ENCODE results near the gene TBX2. TPM values are rescaled to one million over a fixed set of nuclear protein-coding genes. Genes with fewer than 3 reads are reported as not detected.
"Not testable (repeated sequence)": the region's sequence is repeated elsewhere in the genome, so short reads cannot be mapped to it uniquely, and the experiment has no call there.

TBX2 gene
- total and polyA plus RNA-seq, 2 of the 13 experiments (the other 11 are each of a cell fraction or from before 2014, with no cell fraction given) = 2.8 to 15.3 TPM

- TF ChIP-seq THAP9 (CRISPR knock-in tag; IDR thresholded peaks at IDR 0.05; ENCODE audit: borderline replicate concordance) = no peak
- no peak for TF ChIP-seq ZNF557 (CRISPR knock-in tag; IDR thresholded peaks at IDR 0.05)
Measured at GRCh38 chr17:61440697-61441096, 41.1 kb downstream of the TBX2 start (continued).

DNA sequence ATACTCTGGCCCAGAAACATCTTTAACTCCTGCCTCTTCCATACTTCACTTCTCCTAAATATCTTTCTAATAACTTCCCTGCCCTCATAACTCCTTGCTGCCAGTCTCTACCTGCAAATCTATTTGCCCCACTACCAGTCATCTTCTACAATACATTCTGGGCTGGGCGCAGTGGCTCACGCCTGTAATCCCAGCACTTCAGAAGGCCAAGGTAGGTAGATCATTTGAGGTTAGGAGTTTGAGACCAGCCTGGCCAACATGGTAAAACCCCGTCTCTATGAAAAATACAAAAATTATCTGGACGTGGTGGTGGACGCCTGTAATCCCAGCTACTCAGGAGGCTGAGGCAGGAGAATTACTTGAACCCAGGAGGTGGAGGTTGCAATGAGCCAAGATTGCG lies 41.9 kb downstream of the TBX2 start:
- in situ Hi-C loops (cut with HindIII; ENCODE audit: extremely low pct_ligation_motif_present, low pct_unique_long_range_greater_than_20kb); H3K4me2 ChIP-seq (ENCODE audit: low read depth, low read length); BruUV-seq (replicated peaks); H3K4me3 ChIP-seq (replicated peaks in 1 of 3; ENCODE audit: insufficient read depth in 1 of 3, low read depth in 2 of 3, low read length in 3 of 3); H2AFZ ChIP-seq (ENCODE audit: low read length); H3K36me3 ChIP-seq (replicated peaks in 1 of 2; ENCODE audit: control insufficient read depth in 1 of 2, insufficient read depth in 2 of 2, low read length in 2 of 2); POLR2A ChIA-PET; H4K20me1 ChIP-seq (ENCODE audit: insufficient read depth, low read length); FAIRE-seq; DNase-seq (ENCODE audit: low spot score); H3K27me3 ChIP-seq (ENCODE audit: control insufficient read depth in 1 of 2, insufficient read depth in 2 of 2, low read length in 2 of 2); H3K79me2 ChIP-seq (ENCODE audit: insufficient read depth, low read length); intact Hi-C loops (cut with micrococcal nuclease; ENCODE audit: unreplicated experiment); H3K27ac ChIP-seq (ENCODE audit: extremely low read length, insufficient read depth, low read length); H3K9ac ChIP-seq (ENCODE audit: insufficient read depth, low read depth, low read length); CTCF ChIA-PET (ENCODE audit: low intra/inter-chr PET ratio, low total read pairs); ATAC-seq: not testable (repeated sequence)
- H3K4me1 ChIP-seq (ENCODE audit: insufficient read depth, low read length) = peaks cover 15% of the 10 kb centered on the region
- WGBS (ENCODE audit: low lambda C conversion rate) = 96% methylated on average over 6 of the region's 6 CpGs
- peaks cover 12% of the 10 kb centered on the region; the same call in 1 of the 2 replicates for H3K9me3 ChIP-seq (ENCODE audit: low read length)

GRCh38 chr17:61442136-61442775 lies 42.6 kb downstream of the TBX2 start:
- peak overlapping the region; percentile 10 for H2AFZ ChIP-seq (ENCODE audit: low read length)
- intact Hi-C loops (cut with micrococcal nuclease; ENCODE audit: unreplicated experiment) (no loop called here), in situ Hi-C loops (cut with HindIII; ENCODE audit: extremely low pct_ligation_motif_present, low pct_unique_long_range_greater_than_20kb) (no loop called here)
- no peak overlapping the region for H3K4me3 ChIP-seq (replicated peaks in 1 of 3; ENCODE audit: insufficient read depth in 1 of 3, low read depth in 2 of 3, low read length in 3 of 3)
- ChIA-PET POLR2A (no interaction called here), CTCF (ENCODE audit: low intra/inter-chr PET ratio, low total read pairs) (no interaction called here)
- no peaks in the 10 kb centered on the region for H3K36me3 ChIP-seq (replicated peaks in 1 of 2; ENCODE audit: control insufficient read depth in 1 of 2, insufficient read depth in 2 of 2, low read length in 2 of 2)
- H3K4me1 ChIP-seq (ENCODE audit: insufficient read depth, low read length) = peaks cover 15% of the 10 kb centered on the region
- H3K9me3 ChIP-seq (ENCODE audit: low read length) = peaks cover 7% of the 10 kb centered on the region; the same call in 1 of the 2 replicates
- no peaks in the 10 kb centered on the region for H4K20me1 ChIP-seq (ENCODE audit: insufficient read depth, low read length)
- H3K27ac ChIP-seq (ENCODE audit: extremely low read length, insufficient read depth, low read length) = no peak overlapping the region
- no peak for FAIRE-seq
- H3K79me2 ChIP-seq (ENCODE audit: insufficient read depth, low read length) = no peaks in the 10 kb centered on the region
- no peak for DNase-seq (ENCODE audit: low spot score)
- H3K9ac ChIP-seq (ENCODE audit: insufficient read depth, low read depth, low read length) = no peak overlapping the region
- peak overlapping the region; percentile 47 for H3K4me2 ChIP-seq (ENCODE audit: low read depth, low read length)
- 83% methylated on average over 4 of the region's 4 CpGs for WGBS (ENCODE audit: low lambda C conversion rate)
- no peaks in the 10 kb centered on the region for H3K27me3 ChIP-seq (ENCODE audit: control insufficient read depth in 1 of 2, insufficient read depth in 2 of 2, low read length in 2 of 2)
- no TSS peak for BruUV-seq (replicated peaks)
- peak; percentile 28; the same call in 2 of the 3 replicates for ATAC-seq
- TF ChIP-seq, protein P1, sequence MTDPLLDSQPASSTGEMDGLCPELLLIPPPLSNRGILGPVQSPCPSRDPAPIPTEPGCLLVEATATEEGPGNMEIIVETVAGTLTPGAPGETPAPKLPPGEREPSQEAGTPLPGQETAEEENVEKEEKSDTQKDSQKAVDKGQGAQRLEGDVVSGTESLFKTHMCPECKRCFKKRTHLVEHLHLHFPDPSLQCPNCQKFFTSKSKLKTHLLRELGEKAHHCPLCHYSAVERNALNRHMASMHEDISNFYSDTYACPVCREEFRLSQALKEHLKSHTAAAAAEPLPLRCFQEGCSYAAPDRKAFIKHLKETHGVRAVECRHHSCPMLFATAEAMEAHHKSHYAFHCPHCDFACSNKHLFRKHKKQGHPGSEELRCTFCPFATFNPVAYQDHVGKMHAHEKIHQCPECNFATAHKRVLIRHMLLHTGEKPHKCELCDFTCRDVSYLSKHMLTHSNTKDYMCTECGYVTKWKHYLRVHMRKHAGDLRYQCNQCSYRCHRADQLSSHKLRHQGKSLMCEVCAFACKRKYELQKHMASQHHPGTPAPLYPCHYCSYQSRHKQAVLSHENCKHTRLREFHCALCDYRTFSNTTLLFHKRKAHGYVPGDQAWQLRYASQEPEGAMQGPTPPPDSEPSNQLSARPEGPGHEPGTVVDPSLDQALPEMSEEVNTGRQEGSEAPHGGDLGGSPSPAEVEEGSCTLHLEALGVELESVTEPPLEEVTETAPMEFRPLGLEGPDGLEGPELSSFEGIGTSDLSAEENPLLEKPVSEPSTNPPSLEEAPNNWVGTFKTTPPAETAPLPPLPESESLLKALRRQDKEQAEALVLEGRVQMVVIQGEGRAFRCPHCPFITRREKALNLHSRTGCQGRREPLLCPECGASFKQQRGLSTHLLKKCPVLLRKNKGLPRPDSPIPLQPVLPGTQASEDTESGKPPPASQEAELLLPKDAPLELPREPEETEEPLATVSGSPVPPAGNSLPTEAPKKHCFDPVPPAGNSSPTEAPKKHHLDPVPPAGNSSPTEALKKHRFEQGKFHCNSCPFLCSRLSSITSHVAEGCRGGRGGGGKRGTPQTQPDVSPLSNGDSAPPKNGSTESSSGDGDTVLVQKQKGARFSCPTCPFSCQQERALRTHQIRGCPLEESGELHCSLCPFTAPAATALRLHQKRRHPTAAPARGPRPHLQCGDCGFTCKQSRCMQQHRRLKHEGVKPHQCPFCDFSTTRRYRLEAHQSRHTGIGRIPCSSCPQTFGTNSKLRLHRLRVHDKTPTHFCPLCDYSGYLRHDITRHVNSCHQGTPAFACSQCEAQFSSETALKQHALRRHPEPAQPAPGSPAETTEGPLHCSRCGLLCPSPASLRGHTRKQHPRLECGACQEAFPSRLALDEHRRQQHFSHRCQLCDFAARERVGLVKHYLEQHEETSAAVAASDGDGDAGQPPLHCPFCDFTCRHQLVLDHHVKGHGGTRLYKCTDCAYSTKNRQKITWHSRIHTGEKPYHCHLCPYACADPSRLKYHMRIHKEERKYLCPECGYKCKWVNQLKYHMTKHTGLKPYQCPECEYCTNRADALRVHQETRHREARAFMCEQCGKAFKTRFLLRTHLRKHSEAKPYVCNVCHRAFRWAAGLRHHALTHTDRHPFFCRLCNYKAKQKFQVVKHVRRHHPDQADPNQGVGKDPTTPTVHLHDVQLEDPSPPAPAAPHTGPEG (CRISPR knock-in tag; IDR thresholded peaks at IDR 0.05) = no peak
- TF ChIP-seq MLLT10 (CRISPR knock-in tag; IDR thresholded peaks at IDR 0.05) = no peak
